ENCODE results near the gene NTSR2. TPM values are rescaled to one million over a fixed set of nuclear protein-coding genes. Genes with fewer than 3 reads are reported as not detected.
A peak's percentile ranks its signal among the peaks of the same experiment; 100 is the strongest.

NTSR2 gene
- total RNA-seq, 1 experiment from 2014 or later: not detected

GRCh38 chr2:11710632-11711353, 40.8 kb upstream of the NTSR2 start:
- no peaks in the 10 kb centered on the region for H3K27me3 Mint-ChIP-seq (ENCODE audit: insufficient read depth, unreplicated experiment)
- TF ChIP-seq, protein P1, sequence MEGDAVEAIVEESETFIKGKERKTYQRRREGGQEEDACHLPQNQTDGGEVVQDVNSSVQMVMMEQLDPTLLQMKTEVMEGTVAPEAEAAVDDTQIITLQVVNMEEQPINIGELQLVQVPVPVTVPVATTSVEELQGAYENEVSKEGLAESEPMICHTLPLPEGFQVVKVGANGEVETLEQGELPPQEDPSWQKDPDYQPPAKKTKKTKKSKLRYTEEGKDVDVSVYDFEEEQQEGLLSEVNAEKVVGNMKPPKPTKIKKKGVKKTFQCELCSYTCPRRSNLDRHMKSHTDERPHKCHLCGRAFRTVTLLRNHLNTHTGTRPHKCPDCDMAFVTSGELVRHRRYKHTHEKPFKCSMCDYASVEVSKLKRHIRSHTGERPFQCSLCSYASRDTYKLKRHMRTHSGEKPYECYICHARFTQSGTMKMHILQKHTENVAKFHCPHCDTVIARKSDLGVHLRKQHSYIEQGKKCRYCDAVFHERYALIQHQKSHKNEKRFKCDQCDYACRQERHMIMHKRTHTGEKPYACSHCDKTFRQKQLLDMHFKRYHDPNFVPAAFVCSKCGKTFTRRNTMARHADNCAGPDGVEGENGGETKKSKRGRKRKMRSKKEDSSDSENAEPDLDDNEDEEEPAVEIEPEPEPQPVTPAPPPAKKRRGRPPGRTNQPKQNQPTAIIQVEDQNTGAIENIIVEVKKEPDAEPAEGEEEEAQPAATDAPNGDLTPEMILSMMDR (IDR thresholded peaks at IDR 0.05; ENCODE audit: unreplicated experiment): no peak
- H3K36me3 Mint-ChIP-seq (ENCODE audit: insufficient read depth, unreplicated experiment): no peaks in the 10 kb centered on the region
- POLR2A ChIA-PET: interaction anchor here (0.6 to 2.2 kb wide), 5 partner anchors 18 to 76 kb away, joined by 3 to 8 read pairs (median 4); no protein-coding TSS in a partner anchor
- no peak overlapping the region for H3K4me3 Mint-ChIP-seq (ENCODE audit: unreplicated experiment)
- CTCF ChIA-PET: interaction anchor here (0.6 to 2.4 kb wide), 4 partner anchors 9 to 69 kb away, joined by 3 to 11 read pairs (median 6); no protein-coding TSS in a partner anchor
- no peak overlapping the region for H3K27ac Mint-ChIP-seq (ENCODE audit: low read depth, unreplicated experiment)
- H3K4me1 Mint-ChIP-seq (ENCODE audit: insufficient read depth, unreplicated experiment): peaks cover 14% of the 10 kb centered on the region
- no peak for DNase-seq (ENCODE audit: unreplicated experiment)
- BruUV-seq (replicated peaks): no TSS peak
- intact Hi-C loops (cut with micrococcal nuclease): no loop called here
- H3K9me3 Mint-ChIP-seq (ENCODE audit: unreplicated experiment): peaks cover 6% of the 10 kb centered on the region

GRCh38 chr2:11710210-11710609, 40.2 kb upstream of the NTSR2 start:
- peaks cover 12% of the 10 kb centered on the region for H3K9me3 Mint-ChIP-seq (ENCODE audit: unreplicated experiment)
- no peaks in the 10 kb centered on the region for H3K36me3 Mint-ChIP-seq (ENCODE audit: insufficient read depth, unreplicated experiment)
- no peaks in the 10 kb centered on the region for H3K27me3 Mint-ChIP-seq (ENCODE audit: insufficient read depth, unreplicated experiment)
- ChIA-PET POLR2A (interaction anchor here (1.0 to 2.2 kb wide), 6 partner anchors 11 to 41 kb away, joined by 3 to 11 read pairs (median 5); no protein-coding TSS in a partner anchor), CTCF (interaction anchor here (0.7 to 2.4 kb wide), 4 partner anchors 17 to 70 kb away, joined by 3 to 11 read pairs (median 6); no protein-coding TSS in a partner anchor)
- no TSS peak for BruUV-seq (replicated peaks)
- TF ChIP-seq, protein P1 (IDR thresholded peaks at IDR 0.05; ENCODE audit: unreplicated experiment): no peak
- H3K27ac Mint-ChIP-seq (ENCODE audit: low read depth, unreplicated experiment): no peak overlapping the region
- DNase-seq (ENCODE audit: unreplicated experiment): peak; percentile 74
- intact Hi-C loops (cut with micrococcal nuclease): no loop called here
- peaks cover 14% of the 10 kb centered on the region for H3K4me1 Mint-ChIP-seq (ENCODE audit: insufficient read depth, unreplicated experiment)
- H3K4me3 Mint-ChIP-seq (ENCODE audit: unreplicated experiment): no peak overlapping the region

GRCh38 chr2:11709293-11709692, 39.3 kb upstream of the NTSR2 start:
- Mint-ChIP-seq H3K27me3 (ENCODE audit: insufficient read depth, unreplicated experiment) (no peaks in the 10 kb centered on the region), H3K36me3 (ENCODE audit: insufficient read depth, unreplicated experiment) (no peaks in the 10 kb centered on the region), H3K4me1 (ENCODE audit: insufficient read depth, unreplicated experiment) (peaks cover 14% of the 10 kb centered on the region), H3K27ac (ENCODE audit: low read depth, unreplicated experiment) (no peak overlapping the region), H3K9me3 (ENCODE audit: unreplicated experiment) (peaks cover 14% of the 10 kb centered on the region), H3K4me3 (ENCODE audit: unreplicated experiment) (no peak overlapping the region)
- TF ChIP-seq, protein P1 (IDR thresholded peaks at IDR 0.05; ENCODE audit: unreplicated experiment): no peak
- intact Hi-C loops (cut with micrococcal nuclease): no loop called here
- CTCF ChIA-PET: interaction anchor here (0.9 to 2.4 kb wide), 4 partner anchors 16 to 71 kb away, joined by 3 to 11 read pairs (median 4); no protein-coding TSS in a partner anchor
- no TSS peak for BruUV-seq (replicated peaks)
- DNase-seq (ENCODE audit: unreplicated experiment): no peak
- POLR2A ChIA-PET: interaction anchor here (1.2 to 2.2 kb wide), 4 partner anchors 10 to 42 kb away, joined by 3 to 11 read pairs (median 6); no protein-coding TSS in a partner anchor

GRCh38 chr2:11708106-11708505, 38.1 kb upstream of the NTSR2 start:
- intact Hi-C loops (cut with micrococcal nuclease): no loop called here
- H3K27ac Mint-ChIP-seq (ENCODE audit: low read depth, unreplicated experiment): no peak overlapping the region
- POLR2A ChIA-PET: interaction anchor here (1.3 kb wide), 1 partner anchor 9 kb away, joined by 3 read pairs; no protein-coding TSS in a partner anchor
- H3K4me3 Mint-ChIP-seq (ENCODE audit: unreplicated experiment): no peak overlapping the region
- TF ChIP-seq, protein P1 (IDR thresholded peaks at IDR 0.05; ENCODE audit: unreplicated experiment): no peak
- DNase-seq (ENCODE audit: unreplicated experiment): no peak
- no TSS peak for BruUV-seq (replicated peaks)
- H3K27me3 Mint-ChIP-seq (ENCODE audit: insufficient read depth, unreplicated experiment): no peaks in the 10 kb centered on the region
- peaks cover 14% of the 10 kb centered on the region for H3K9me3 Mint-ChIP-seq (ENCODE audit: unreplicated experiment)
- CTCF ChIA-PET: interaction anchor here (0.6 to 1.7 kb wide), 5 partner anchors 11 to 50 kb away, joined by 3 to 5 read pairs (median 4); no protein-coding TSS in a partner anchor
- H3K36me3 Mint-ChIP-seq (ENCODE audit: insufficient read depth, unreplicated experiment): peaks cover 4% of the 10 kb centered on the region
- H3K4me1 Mint-ChIP-seq (ENCODE audit: insufficient read depth, unreplicated experiment): peaks cover 14% of the 10 kb centered on the region

Measured in MCF 10A (cell line).